ENCODE data around the gene SYNM.

The SYNM gene

DNA sequence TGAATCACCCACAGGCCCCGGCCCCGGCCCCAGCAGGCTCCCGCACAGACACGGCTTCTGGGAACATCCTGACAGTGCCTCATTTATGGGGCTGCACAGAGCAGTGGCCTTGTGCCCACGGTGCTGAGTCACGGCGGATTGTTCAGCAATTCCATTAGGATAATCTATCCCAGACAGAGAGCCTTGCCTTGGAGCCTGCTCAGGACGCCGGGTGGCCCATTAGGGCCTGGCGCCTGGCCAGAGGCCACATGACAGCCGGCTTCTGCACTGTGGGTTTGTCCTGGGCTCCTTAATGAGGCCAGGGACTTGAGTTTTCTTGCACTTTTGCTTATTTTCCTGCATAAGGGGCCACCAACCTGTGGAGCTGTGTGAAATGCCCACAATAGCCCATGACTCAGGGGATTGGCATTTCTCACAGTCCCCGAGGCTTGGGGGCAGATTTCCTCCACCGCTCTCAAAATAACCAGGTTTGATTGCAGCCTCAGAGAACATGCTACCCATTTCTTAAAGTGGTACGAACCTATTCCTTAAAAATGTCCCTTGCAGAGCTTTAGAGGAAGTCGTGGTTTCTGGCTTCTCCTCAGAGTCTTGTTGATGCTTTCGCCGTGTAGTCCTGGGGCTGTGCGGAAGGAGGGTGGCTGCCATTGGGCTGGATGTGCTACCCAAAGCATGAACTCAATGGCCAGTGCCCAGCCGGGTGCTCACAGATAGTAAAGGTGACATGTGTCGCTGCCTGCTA, 19.0 kb downstream of the SYNM start:
- no peak for DNase-seq

DNA sequence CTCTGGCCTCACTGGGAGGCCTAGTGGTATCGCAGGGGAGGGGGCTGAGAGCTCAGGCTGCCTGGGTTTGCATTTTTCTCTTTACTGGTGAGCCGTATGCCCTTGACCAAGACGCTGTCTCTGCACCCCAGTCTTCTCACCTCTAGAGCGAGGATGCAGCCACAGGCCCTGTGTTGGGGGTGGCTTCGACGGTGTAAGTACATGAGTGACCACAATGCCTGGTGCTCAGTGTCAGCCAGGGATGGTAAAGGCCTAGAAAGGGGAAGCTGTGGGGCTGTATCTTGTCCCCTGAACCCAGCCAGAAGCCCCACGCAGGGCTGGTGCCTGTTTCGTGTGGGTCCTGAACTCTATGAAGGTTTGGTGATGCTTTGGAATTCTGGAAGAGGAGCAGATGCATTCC, 19.8 kb downstream of the SYNM start:
- DNase-seq, result no peak

DNA sequence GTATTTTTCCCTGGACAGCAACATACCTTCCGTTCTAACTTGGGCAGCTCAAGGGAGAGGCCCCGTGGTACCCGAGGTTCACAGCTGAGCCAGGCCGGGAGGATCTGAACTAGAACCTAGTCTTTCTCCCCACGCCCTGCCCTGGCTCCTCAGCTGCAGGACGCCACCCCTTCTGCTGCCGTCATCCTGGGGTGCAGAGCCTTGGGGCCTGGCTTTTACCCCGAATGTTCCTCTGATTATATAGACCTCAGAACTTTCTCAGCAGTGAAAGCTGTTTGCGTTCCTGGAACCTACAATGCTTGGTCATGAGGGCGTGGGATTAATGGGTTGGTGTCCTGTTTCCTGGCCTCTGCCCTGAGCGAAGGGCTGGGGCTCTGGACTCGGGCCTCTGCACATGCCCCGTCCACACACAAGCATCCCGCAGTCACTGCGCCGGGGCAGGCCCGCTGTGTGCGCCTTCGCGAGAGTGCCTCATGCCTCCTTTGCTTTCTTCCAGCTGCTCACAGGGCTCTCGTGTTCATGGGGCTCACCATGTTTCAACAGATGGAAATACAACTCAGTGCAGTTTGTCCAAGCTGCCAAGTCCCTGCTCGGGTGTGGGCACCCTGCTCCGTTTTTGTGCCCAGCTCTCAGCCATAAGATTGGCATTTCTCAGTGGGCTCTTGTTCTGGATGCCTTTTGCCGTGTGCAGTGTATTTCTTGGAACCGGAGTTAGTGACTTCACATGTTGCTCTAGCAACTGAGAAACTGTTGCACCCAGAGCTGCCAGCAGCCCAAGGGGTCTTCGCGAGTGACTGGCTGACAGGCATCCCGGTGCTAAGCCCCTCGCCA, 20.4 kb downstream of the SYNM start:
- DNase-seq, result no peak

DNA sequence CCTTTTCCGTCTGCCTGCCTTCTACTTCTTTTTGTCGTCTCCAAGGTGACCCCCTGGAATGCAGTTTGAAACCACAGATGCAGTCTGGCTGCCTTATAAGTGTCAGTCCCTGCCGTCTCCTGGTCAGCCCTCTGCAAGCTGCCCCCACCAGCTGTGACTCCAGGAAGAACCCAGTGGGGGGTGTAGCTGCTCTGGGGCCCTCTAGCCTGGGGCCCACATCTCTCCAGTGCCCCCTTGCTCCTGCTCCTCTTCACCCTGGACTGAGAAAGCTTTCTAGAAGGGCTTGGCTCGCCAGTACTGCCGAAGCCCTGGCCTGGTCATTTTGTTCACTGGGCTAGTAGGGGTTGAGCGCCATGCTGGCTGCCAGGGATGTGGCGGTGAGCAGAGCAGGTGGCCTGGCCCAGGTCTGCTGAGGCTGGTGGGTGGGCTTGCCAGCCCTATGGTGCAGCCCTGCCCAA, 21.3 kb downstream of the SYNM start:
- DNase-seq, result no peak

DNA sequence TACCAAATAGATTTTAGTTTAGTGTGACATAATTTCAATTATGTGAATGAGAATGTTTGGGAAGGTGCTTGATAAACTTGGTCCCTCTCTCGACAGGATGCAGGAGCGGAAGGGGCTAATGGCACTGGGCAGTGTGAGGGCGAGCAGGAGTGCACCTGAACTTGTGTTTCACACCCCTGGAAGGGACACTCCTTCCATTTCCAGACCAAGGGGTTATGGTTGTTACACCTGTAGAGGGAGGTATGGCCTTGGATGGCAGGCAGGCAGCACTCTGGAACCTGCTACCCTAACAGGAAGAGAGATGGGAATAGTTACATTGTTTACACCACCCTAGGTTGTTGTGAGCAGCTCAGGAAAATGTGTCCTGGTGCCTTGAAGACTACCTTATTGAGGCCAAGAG, 22.1 kb downstream of the SYNM start:
- no peak for DNase-seq

DNA sequence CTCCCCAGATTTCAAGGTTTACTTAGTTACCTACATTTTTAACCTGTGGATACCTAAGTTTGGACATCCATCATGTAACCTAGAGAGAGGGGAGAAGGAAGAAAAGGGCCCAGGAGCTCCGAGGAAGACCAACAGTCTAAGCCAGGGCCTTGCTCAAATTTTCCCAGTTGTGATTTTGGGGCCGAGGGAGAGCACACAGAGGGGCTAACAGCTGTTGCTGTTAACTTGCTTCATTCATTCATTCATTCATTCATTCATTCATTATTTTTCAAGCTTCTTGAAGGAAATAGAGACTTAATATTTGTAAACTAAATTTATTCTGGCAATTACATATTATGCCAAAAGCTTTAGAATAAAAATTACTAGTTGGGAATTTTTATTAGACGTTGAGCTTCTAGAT, 22.9 kb downstream of the SYNM start:
- no peak for DNase-seq

DNA sequence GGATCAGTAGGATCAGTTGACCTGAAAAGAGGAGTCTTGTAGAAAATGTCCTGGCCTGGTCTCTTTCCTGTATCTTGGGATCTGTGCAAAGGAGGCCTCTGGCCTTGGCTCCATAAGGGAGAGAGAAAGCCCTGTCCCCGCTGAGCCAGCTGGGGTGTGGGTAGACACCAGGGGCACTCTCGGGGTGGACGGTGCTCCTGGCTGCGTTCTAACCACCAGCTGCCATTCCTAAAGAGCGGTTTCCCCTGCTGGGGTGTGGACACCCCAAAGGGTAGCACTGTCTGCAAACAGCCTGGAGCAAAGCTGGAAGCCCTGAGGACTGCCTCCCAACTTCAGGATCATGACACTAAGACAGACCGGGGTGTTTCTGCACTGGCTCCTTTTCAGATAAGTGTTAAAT, 23.5 kb downstream of the SYNM start:
- DNase-seq, result no peak

DNA sequence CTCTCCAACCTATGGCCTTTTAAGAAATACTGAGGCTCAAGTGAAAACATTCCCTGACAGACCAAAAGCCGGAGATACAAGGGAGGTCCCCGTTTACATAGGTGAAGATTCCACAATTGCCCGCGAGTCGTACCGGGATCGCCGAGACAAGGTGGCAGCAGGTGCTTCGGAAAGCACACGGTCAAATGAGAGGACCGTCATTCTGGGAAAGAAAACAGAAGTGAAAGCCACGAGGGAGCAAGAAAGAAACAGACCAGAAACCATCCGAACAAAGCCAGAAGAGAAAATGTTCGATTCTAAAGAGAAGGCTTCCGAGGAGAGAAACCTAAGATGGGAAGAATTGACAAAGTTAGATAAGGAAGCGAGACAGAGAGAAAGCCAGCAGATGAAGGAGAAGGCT, 24.8 kb downstream of the SYNM start:
- DNase-seq, result no peak

DNA sequence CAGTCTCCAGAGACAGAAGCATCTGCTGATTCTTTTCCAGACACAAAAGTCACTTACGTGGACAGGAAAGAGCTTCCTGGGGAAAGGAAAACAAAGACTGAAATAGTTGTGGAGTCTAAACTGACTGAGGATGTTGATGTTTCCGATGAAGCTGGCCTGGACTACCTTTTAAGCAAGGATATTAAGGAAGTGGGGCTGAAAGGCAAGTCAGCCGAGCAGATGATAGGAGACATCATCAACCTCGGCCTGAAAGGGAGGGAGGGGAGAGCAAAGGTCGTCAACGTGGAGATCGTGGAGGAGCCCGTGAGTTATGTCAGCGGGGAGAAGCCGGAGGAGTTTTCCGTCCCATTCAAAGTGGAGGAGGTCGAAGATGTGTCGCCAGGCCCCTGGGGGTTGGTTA, 25.4 kb downstream of the SYNM start:
- DNase-seq, result no peak

DNA sequence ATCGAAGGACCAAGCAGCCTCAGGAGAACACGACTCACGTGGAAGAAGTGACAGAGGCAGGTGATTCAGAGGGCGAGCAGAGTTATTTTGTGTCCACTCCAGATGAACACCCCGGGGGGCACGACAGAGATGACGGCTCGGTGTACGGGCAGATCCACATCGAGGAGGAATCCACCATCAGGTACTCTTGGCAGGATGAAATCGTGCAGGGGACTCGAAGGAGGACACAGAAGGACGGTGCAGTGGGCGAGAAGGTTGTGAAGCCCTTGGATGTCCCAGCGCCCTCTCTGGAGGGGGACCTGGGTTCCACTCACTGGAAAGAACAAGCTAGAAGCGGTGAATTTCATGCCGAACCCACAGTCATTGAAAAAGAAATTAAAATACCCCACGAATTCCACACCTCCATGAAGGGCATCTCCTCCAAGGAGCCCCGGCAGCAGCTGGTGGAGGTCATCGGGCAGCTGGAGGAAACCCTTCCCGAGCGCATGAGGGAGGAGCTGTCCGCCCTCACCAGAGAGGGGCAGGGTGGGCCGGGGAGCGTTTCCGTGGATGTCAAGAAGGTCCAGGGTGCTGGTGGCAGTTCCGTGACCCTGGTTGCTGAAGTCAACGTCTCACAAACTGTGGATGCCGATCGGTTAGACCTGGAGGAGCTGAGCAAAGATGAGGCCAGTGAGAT, 26.0 kb downstream of the SYNM start:
- DNase-seq, result no peak

DNA sequence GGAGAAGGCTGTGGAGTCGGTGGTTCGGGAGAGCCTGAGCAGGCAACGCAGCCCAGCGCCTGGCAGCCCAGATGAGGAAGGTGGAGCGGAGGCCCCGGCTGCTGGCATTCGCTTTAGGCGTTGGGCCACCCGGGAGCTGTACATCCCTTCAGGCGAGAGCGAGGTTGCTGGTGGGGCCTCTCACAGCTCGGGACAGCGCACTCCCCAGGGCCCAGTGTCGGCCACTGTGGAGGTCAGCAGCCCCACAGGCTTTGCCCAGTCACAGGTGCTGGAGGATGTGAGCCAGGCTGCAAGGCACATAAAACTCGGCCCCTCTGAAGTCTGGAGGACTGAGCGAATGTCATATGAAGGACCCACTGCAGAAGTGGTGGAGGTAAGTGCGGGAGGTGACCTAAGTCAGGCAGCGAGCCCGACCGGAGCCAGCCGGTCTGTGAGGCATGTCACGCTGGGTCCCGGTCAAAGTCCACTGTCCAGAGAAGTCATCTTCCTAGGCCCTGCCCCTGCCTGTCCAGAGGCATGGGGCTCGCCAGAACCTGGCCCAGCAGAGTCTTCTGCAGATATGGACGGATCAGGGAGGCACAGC, 26.7 kb downstream of the SYNM start:
- DNase-seq, result no peak

DNA sequence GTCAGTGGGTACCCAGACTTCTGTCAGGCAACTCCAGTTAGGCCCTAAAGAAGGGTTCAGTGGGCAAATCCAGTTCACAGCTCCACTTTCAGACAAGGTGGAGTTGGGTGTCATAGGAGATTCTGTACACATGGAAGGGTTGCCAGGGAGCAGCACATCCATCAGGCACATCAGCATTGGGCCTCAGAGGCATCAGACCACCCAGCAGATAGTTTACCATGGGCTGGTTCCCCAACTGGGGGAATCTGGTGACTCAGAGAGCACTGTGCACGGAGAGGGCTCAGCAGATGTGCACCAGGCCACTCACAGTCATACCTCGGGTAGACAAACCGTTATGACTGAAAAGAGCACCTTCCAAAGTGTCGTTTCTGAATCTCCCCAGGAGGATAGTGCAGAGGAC, 27.2 kb downstream of the SYNM start:
- DNase-seq, result no peak

DNA sequence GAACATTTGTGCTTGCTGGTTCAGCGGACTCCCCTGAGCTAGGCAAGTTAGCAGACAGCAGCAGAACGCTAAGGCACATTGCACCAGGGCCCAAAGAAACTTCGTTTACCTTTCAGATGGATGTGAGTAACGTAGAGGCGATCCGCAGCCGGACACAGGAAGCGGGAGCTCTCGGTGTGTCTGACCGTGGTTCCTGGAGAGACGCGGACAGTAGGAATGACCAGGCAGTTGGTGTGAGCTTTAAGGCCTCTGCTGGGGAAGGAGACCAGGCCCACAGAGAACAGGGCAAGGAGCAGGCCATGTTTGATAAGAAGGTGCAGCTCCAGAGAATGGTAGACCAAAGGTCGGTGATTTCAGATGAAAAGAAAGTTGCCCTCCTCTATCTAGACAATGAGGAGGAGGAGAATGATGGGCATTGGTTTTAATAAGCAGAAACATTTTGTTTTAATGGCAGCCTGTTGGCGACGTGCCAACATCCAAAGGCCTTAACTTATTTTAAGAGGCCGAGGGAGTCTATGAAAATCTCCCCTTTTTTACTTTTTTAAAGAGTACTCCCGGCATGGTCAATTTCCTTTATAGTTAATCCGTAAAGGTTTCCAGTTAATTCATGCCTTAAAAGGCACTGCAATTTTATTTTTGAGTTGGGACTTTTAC, 27.9 kb downstream of the SYNM start:
- no peak for DNase-seq

DNA sequence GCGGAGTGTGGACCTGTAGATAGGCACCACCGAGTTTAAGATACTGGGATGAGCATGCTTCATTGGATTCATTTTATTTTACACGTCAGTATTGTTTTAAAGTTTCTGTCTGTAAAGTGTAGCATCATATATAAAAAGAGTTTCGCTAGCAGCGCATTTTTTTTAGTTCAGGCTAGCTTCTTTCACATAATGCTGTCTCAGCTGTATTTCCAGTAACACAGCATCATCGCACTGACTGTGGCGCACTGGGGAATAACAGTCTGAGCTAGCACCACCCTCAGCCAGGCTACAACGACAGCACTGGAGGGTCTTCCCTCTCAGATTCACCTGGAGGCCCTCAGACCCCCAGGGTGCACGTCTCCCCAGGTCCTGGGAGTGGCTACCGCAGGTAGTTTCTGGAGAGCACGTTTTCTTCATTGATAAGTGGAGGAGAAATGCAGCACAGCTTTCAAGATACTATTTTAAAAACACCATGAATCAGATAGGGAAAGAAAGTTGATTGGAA, 29.5 kb downstream of the SYNM start:
- no peak for DNase-seq

DNA sequence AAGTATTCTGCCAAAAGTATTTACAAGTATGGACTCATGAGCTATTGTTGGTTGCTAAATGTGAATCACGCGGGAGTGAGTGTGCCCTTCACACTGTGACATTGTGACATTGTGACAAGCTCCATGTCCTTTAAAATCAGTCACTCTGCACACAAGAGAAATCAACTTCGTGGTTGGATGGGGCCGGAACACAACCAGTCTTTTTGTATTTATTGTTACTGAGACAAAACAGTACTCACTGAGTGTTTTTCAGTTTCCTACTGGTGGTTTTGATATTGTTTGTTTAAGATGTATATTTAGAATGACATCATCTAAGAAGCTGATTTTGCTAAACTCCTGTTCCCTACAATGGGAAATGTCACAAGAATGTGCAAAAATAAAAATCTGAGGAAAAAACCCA, 30.3 kb downstream of the SYNM start:
- no peak for DNase-seq

DNA sequence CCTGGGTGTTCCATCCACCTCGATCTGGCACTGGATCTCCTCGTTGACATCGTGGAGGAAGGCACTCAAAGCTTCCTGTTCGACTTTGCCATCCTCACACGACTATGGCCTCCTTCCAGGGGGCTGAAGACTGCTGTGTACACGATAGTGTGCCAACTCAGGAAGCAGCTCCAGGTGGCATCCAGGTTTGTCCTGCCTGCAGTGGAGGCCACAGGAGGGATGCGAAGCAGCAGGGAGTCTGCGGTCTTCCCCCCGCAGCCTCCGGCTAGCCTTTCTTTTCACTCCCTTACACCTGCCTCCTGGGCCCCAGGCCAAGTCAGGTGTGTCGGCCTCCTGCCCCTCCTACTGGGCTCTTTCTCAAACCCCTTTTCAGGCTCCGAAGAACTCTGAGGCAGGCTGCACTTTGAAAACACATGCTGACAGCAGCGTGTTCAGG, 32.2 kb downstream of the SYNM start:
- no peak for DNase-seq

DNA sequence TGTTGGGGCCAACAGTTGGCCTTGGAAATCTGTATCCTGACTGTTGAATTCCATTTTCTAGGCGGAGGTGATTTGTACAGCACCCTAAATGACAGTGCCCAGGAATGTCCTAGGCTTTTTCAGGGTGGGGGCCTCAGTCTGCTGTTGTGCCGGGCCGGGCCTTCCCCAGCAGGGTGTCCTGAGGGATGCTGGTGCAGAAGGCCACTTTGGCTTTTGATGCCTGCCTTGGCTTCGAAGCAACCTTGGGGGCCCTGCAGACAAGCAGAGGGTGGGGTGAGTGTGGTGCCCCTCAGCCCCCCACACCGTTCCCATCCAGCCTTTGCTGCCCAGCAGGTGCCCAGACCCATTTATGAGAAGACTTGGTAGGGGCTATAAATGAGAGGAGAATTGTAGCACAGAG, 33.0 kb downstream of the SYNM start:
- no peak for DNase-seq

DNA sequence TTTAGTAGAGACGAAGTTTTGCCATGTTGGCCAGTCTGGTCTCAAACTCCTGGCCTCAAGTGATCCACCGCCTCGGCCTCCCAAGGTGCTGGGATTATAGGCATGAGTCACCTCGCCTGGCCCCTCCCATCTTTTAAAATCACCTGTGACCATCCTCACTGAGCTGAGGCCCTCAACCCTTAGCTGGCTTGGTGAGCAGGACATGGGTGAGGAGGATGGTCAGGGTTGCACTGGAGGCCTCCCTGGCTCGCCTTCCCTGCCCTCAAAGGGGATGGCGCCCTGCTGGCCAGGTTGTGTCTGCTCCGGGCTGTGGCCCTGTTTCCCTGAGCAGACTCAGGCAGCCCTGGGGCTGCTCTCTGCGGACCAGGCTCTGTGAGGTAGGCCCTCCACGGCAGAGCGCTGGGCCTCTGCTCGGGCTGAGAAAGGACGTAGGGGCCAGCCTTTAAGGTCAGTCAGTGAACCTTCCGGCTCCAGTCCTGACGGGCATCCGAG, 33.7 kb downstream of the SYNM start:
- DNase-seq, result no peak

DNA sequence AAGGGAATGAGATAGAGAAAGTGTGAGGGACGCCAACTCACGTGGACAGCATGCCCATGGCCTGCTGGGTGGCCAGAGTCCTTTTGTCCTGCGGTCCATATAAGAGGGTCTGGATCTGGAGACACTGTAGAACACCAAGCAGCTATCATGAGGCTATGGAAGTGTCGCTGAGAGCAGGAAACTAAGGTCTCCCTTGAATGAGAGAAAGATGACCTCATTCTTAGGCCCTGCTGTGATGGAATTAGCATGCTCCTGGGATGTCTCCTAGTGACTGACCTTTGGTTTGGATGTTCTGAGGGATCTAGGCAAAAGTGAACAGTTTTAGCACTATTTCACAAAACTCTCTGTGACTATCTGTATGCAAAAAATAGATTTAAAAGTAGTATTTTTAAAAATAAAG, 34.4 kb downstream of the SYNM start:
- DNase-seq, result no peak

DNA sequence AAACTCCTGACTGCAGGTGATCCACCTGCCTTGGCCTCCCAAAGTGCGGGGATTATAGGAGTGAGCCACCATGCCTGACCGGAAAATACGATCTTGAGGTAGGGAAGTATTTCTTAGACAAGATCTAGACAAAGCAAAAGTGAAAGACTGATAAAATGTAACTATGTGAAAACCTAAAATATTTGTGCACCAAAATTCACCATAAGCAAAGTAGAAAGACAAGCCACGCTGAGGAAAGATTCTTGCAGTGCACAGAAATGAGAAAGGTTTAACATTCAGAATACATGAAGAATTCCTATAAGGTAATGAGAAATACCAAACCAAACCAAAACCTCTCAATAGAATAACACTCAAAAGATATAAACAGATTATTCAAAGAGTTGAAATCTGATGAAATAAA, 35.7 kb downstream of the SYNM start:
- no peak for DNase-seq

DNA sequence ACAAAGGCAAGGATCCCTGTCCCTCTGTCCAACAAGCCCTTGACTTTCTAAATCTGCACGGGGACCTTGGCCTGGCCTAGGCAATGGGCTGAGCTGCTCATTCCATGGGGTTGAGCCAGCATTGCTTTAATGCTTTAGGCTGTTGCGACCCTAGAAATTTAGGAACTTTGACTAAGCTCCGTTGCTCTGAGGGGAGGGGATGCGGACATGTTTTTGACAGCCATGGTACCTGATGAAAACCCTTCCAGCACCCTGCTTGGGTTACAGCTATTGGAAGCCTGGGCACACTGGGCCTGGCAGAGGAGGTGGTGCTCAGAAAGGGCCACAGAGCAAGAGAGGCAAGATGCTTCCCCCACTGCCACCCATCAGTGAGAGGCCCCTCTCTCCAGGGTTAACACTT, 37.1 kb downstream of the SYNM start:
- DNase-seq, result no peak

DNA sequence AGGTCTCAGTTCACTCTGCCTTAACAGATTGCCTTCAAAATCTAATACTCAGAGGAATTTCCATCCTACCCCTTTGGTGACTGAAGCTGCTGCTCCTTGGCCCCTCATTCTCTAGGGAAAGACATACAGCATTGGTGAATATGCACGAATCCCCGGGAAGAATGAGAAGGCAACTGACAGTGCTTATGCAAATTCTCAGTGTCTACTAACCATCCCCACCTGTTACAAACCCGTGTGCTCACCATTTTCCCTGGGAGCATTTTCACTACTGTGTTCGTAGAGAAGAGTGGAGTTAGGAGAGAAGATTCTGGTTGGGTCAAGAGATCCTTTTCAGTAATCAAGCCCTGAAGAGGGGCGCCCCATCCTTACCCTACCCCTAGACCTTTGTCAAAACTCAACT, 37.7 kb downstream of the SYNM start:
- no peak for DNase-seq

DNA sequence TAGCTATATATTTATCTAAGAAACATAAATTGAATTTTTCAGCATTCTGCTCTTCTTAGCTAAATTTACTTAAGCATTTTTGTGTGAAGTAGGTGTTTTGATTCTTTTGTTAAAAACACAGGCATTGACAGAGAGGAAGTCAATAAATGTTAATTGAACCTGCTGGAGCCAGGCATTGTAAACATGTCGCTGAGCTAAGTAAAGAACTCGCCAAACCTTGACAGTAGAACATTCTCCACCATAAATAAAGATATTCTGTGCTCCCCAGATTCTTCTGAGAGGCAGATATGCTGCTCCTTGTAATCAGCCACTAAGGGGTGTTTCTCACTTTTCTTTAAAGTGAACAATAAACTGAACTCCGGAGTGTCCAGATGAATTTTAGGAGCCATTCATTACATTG, 38.4 kb downstream of the SYNM start:
- no peak for DNase-seq
